AG04449 (cell line): ENCODE measurements around the gene EEFSEC.

Experiments used
- CTCF ChIA-PET: fragments of 350-600 bp; formaldehyde crosslinking; extraction: SDS; loops from one replicate; lab custom pipeline; 2021; ENCODE audit warnings: antibody characterized with exemption; lab: Yijun Ruan, JAX
- POLR2A ChIA-PET: fragments of 400-600, 350-600 bp; formaldehyde crosslinking; extraction: SDS; loops from one replicate; lab custom pipeline; 2020; ENCODE audit warnings: antibody characterized with exemption, inconsistent platforms; lab: Yijun Ruan, JAX
- DNase-seq: peaks from one replicate; pipeline ENCODE4 v3.0.0-alpha.2; 2010; ENCODE audit warnings: low read depth, low spot score
- H3K4me3 ChIP-seq: 2 replicates; pipeline ENCODE4 v1.5.1; 2011; ENCODE audit warnings: low read depth, mild to moderate bottlenecking, control low read depth, low read length
- CTCF ChIP-seq: IDR thresholded peaks from one replicate; pipeline ENCODE4 v1.5.1; 2011; ENCODE audit warnings: mild to moderate bottlenecking, moderate library complexity, low read length, control low read depth, inconsistent platforms; ENCODE audit not compliant: insufficient read depth; ENCODE audit errors: missing control alignments

EEFSEC gene

DNA sequence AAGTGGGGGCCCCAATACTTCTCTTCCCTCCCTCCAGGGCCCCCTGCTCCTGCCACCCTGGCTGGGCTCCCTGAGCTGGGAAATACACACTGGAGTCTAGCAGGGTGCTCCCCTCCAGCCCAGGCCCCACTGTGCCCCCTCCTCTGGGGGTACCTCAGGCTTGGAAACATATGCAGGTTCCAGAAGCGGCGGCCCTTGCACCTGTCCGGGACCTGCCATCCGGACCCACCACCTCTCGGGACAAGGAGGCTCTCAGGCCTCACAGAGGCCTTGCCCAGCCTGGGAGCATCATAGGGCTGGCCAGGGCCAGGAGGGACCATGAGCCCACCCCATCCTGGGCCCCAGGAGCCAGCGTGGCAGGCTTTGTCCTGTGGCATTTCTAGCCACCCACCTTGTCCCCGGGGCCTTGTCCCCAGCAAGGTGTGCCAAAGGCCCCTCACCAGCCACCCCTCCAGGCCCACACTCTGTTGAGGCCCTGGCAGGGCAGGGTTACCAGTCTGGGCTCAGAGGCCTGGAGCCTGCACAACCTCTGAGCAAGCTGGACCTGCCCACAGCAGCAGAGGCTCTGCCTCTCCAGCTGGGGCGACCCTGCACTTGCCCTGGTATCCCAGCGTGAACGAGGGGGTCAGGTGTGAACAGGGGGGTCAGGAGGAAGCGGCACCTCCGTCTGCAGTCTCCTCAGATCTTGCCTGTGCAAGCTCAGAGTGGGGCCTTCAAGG, 267.6 kb downstream of the EEFSEC start:
- POLR2A ChIA-PET, result no interaction called here
- CTCF ChIA-PET, result interaction anchor here (1.8 kb wide), 1 partner anchor 164 kb away, joined by 8 read pairs; no protein-coding TSS in a partner anchor
- H3K4me3 ChIP-seq, result no peak overlapping the region
- DNase-seq, result no peak
- TF ChIP-seq CTCF, result no peak

GRCh38 chr3:128421439-128421836, 268.2 kb downstream of the EEFSEC start:
- CTCF ChIA-PET, result interaction anchor here (1.8 to 2.5 kb wide), 2 partner anchors 163 to 187 kb away, joined by 8 to 19 read pairs; no protein-coding TSS in a partner anchor
- DNase-seq, result no peak
- H3K4me3 ChIP-seq, result no peak overlapping the region
- POLR2A ChIA-PET, result no interaction called here
- TF ChIP-seq CTCF, result no peak

DNA sequence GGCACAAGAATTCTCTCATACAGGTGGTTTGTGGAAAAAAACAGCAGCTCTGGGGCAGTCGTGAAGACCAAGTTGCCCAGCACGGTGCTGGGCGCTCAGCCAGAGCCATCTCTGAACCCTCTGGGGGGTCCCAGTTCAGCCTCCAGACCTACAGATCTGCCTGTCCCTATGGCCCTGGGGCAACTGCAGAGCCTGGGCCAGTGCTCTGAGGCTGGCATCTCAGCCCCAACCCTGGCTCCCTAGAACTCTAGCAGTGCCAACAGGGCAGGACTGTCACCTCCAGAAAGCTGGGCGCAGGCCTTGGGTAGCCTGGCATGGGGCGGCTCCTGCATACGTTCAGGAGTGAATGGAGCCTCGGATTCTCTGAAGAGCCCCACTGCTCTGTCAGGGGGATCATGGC, 268.7 kb downstream of the EEFSEC start:
- TF ChIP-seq CTCF, result no peak
- no peak overlapping the region for H3K4me3 ChIP-seq
- no peak for DNase-seq
- ChIA-PET CTCF (interaction anchor here (1.8 to 2.5 kb wide), 2 partner anchors 162 to 186 kb away, joined by 8 to 19 read pairs; no protein-coding TSS in a partner anchor), POLR2A (no interaction called here)

DNA sequence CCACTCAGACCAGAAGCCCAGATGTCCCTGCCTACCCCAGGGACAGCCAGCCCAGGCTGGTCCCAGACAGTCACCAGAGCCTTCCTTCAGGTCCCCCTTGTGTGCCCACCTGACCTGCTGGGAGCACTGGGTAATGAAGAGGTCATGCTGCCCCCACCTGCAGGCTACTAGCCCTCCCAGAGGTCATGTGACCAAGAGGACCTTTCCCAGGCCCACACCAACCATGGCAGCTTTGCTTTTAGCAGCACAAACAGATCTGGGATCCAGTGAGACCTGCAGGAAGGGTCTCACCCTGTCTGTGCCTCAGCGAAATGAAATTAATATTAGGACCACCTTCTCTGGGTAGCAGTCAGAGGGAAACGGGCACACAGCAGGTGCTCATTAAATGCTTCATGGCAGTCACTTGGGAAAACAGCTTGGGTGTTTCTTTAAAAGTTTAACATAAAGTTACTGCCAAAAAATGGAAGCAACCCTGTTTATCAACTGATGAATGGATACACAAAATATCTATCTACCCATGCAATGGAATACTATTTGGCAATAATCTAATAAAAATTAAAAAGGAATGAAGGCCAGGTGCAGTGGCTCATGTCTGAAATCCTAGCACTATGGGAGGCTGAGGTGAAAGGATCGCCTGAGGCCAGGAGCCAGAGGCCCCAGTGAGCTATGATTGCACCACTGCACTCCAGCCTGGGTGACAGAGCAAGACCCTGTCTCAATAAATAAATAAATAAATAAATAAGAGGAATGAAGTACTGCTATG, 269.7 kb downstream of the EEFSEC start:
- H3K4me3 ChIP-seq, result no peak overlapping the region
- ChIA-PET CTCF (interaction anchor here (1.0 to 6.2 kb wide), 9 partner anchors 9 to 248 kb away, joined by 3 to 79 read pairs (median 8); no protein-coding TSS in a partner anchor), POLR2A (no interaction called here)
- no peak for DNase-seq
- no peak for TF ChIP-seq CTCF

- ChIA-PET CTCF (interaction anchor here (0.8 to 6.2 kb wide), 12 partner anchors 7 to 249 kb away, joined by 3 to 79 read pairs (median 10); no protein-coding TSS in a partner anchor), POLR2A (no interaction called here)
- H3K4me3 ChIP-seq, result no peak overlapping the region
- no peak for TF ChIP-seq CTCF
- no peak for DNase-seq
These were observed 270.4 kb downstream of the EEFSEC start for GRCh38 chr3:128423525-128424147.
